Suprapubic skin (tissue), 4 donors: ENCODE measurements around the gene CAPN9. TPM values are rescaled to one million over a fixed set of nuclear protein-coding genes. Genes with fewer than 3 reads are reported as not detected.
A peak's percentile ranks its signal among the peaks of the same experiment; 100 is the strongest.

Source experiments
- DNase-seq, 2 donors: peaks; one replicate each; pipeline ENCODE4 v3.0.0-alpha.2; 2019; ENCODE audit warnings: low spot score in 2 of 2
- H3K27ac ChIP-seq: fragments of 200-600 bp; sonication (generic); one replicate; pipeline ENCODE4 v1.5.1; 2019
- H3K27me3 ChIP-seq: fragments of 200-600 bp; sonication (generic); one replicate; pipeline ENCODE4 v1.5.1; 2019
- H3K36me3 ChIP-seq: fragments of 200-600 bp; sonication (generic); one replicate; pipeline ENCODE4 v1.5.1; 2019
- H3K4me1 ChIP-seq: fragments of 200-600 bp; sonication (generic); one replicate; pipeline ENCODE4 v1.5.1; 2019
- H3K4me3 ChIP-seq: fragments of 200-600 bp; sonication (generic); one replicate; pipeline ENCODE4 v1.5.1; 2019; ENCODE audit warnings: mild to moderate bottlenecking
- H3K9me3 ChIP-seq: fragments of 200-600 bp; sonication (generic); one replicate; pipeline ENCODE4 v1.5.1; 2019
- EP300 ChIP-seq: sonication (generic); formaldehyde crosslinking; IDR thresholded peaks from one replicate; pipeline ENCODE4 v1.6.1; 2017; ENCODE audit warnings: antibody characterized with exemption
- POLR2A ChIP-seq, 2 donors: fragments of 450-650 bp; IDR thresholded peaks; one replicate each; pipeline ENCODE4 v1.6.1; 2017; ENCODE audit warnings: antibody characterized with exemption in 2 of 2, mild to moderate bottlenecking in 2 of 2, moderate library complexity in 2 of 2
- POLR2AphosphoS5 ChIP-seq, 3 donors: sonication (generic); formaldehyde crosslinking; IDR thresholded peaks; one replicate each; pipeline ENCODE4 v1.6.1; 2017; ENCODE audit warnings: antibody characterized with exemption in 3 of 3
- WGBS: methylation state at CpG from one replicate; pipeline ENCODE4 v1.1.5; 2018; 5-methylcytosine and 5-hydroxymethylcytosine counted together
- total RNA-seq, 4 donors: library from RNA; depleted of rRNA; stranded (reverse); fragments of >200 nt; gene quantifications; one replicate each; pipeline ENCODE4 v1.1.0, GENCODE V29; 2016
- TF ChIP-seq, protein P1 (sequence below), 2 donors: fragments of 200-600 bp in 1 of 2; fragments of 450-650 bp in 1 of 2; sonication (generic) in 1 of 2; IDR thresholded peaks; one replicate each; pipeline ENCODE4 v1.5.1; 2016 to 2019; ENCODE audit warnings: antibody characterized with exemption in 2 of 2, mild to moderate bottlenecking in 1 of 2, moderate library complexity in 1 of 2

Gene CAPN9
- total RNA-seq, 4 donors from 2014 or later = 0.48 to 4.2 TPM; not detected in 2

DNA sequence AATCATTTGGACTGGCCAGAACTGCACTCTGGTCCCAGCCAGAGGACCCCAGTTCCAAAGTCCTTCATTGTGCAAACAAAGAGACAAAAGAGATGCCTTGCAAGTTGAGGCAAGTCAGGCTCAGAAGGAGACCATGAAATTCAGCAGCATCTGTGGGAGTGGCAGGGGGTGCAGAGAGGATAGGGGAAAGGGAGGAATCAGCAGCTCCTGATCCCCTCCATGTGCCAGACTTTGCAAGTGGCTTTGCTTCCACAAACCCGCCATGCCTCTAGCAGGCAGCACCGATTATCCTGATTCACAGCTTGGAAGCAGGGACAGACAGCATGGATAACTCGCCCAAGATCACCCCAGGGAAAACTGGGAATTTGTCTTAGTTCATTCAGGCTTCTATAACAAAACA lies 2.1 kb upstream of the CAPN9 start:
- TF ChIP-seq POLR2A (IDR thresholded peaks at IDR 0.05) (no peak), POLR2AphosphoS5 (IDR thresholded peaks at IDR 0.05) (no peak), EP300 (no peak)
- TF ChIP-seq, protein P1, sequence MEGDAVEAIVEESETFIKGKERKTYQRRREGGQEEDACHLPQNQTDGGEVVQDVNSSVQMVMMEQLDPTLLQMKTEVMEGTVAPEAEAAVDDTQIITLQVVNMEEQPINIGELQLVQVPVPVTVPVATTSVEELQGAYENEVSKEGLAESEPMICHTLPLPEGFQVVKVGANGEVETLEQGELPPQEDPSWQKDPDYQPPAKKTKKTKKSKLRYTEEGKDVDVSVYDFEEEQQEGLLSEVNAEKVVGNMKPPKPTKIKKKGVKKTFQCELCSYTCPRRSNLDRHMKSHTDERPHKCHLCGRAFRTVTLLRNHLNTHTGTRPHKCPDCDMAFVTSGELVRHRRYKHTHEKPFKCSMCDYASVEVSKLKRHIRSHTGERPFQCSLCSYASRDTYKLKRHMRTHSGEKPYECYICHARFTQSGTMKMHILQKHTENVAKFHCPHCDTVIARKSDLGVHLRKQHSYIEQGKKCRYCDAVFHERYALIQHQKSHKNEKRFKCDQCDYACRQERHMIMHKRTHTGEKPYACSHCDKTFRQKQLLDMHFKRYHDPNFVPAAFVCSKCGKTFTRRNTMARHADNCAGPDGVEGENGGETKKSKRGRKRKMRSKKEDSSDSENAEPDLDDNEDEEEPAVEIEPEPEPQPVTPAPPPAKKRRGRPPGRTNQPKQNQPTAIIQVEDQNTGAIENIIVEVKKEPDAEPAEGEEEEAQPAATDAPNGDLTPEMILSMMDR (IDR thresholded peaks at IDR 0.05) = no peak
- H3K27me3 ChIP-seq = no peaks in the 10 kb centered on the region
- H3K9me3 ChIP-seq = no peaks in the 10 kb centered on the region
- H3K27ac ChIP-seq = no peak overlapping the region
- 52% methylated on average over 3 of the region's 3 CpGs for WGBS
- H3K36me3 ChIP-seq = no peaks in the 10 kb centered on the region
- H3K4me1 ChIP-seq = no peaks in the 10 kb centered on the region
- DNase-seq = no peak
- no peak overlapping the region for H3K4me3 ChIP-seq

DNA sequence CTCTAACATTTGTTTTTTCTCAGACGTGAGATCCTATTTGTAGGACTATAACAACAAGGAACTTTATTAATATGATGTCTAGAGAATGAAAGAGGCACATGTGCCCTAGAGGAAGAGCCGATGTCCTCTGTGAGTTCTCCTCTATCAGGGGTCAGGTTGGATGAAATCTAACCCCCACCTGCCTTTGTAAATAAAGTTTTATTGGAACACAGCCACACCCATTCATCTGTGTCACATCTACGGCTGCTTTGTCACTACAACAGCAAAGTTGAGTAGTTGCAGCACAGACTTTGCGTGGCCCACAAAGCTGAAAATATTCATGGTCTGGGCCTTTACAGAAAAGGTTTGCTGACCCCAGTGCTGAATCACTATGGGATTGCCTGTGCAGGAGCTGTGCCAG lies 571 bp upstream of the CAPN9 start:
- Histone ChIP-seq H3K27me3 (no peaks in the 10 kb centered on the region), H3K4me1 (no peaks in the 10 kb centered on the region), H3K9me3 (no peaks in the 10 kb centered on the region), H3K4me3 (no peak overlapping the region), H3K36me3 (no peaks in the 10 kb centered on the region), H3K27ac (no peak overlapping the region)
- no peak for DNase-seq
- TF ChIP-seq, protein P1 (IDR thresholded peaks at IDR 0.05) = no peak
- TF ChIP-seq POLR2AphosphoS5 (IDR thresholded peaks at IDR 0.05) = no peak
- no peak for TF ChIP-seq POLR2A (IDR thresholded peaks at IDR 0.05)
- TF ChIP-seq EP300 = no peak
- WGBS = 85% methylated on average over 4 of the region's 4 CpGs

DNA sequence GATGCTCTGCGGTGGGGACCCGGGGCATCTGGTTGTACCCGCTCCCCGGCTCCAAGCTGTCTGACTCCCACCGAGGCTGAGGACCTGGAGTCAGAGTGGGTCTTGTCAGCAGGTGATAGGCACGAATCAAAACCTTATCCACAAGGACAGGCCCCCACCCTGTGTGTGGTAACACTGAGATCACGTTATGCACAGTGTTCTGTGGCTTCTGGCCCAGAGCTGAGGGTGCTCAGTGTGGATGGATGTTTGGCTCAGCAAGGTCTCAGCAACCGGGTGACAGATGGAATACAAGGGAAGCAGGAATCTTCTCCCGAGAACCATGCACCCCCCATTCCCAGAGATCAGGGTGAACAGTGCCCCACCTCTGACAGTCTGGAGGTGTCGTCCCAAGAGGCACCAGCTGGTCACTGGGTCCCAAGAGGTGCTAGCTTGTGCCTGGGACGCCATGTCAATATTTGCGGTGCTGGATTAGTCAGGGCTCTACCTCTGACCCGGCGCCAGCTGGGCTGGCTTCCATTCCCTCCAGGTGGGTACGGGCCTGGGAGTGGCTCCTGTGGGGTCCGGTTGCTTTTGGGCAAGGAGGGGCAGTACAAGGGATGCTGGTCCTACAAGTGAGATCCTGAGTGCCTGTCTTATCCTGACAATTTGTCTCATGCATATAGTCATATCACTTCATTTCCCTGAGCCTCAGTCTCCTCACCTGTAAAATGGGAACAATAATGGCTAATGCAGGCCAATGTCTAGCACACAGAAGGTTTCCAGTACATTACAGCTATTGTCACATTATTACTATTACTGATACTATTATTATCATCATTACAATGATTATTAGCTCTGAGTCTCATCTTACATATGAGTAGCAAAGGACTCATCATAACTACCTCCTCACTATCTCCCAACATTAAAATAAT lies 957 bp downstream of the CAPN9 start:
- DNase-seq = peak in 1 of 2 donors; percentile 62
- Histone ChIP-seq H3K27ac (no peak overlapping the region), H3K4me3 (no peak overlapping the region), H3K27me3 (no peaks in the 10 kb centered on the region), H3K36me3 (no peaks in the 10 kb centered on the region), H3K4me1 (peaks cover 6% of the 10 kb centered on the region), H3K9me3 (no peaks in the 10 kb centered on the region)
- TF ChIP-seq EP300 (no peak), POLR2A (IDR thresholded peaks at IDR 0.05) (no peak), POLR2AphosphoS5 (IDR thresholded peaks at IDR 0.05) (no peak)
- TF ChIP-seq, protein P1 (IDR thresholded peaks at IDR 0.05) = no peak
- 84% methylated on average over 15 of the region's 16 CpGs for WGBS

DNA sequence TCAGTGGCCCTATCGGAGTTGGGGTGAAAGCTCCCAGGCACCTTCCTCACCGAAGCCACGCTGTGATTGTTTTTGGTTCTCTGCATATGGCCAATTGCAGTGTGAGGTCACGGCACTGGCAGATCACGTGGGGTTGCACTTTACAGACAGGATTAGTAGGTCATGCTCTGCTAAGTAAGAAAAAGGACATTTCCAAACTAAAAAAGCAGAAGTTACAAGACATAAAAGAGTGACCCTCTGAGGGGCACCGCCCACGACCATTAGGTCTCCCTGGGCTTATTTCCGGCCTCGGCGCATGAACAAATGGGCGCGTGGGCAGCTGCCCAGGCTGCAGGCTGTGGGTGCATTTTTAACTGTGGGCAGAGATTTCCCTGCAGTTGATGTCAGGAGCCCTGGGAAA lies 2.0 kb downstream of the CAPN9 start:
- no peak for TF ChIP-seq POLR2AphosphoS5 (IDR thresholded peaks at IDR 0.05)
- no peak for TF ChIP-seq POLR2A (IDR thresholded peaks at IDR 0.05)
- TF ChIP-seq EP300 = no peak
- TF ChIP-seq, protein P1 (IDR thresholded peaks at IDR 0.05) = no peak
- H3K4me3 ChIP-seq = no peak overlapping the region
- no peaks in the 10 kb centered on the region for H3K9me3 ChIP-seq
- DNase-seq = no peak
- no peaks in the 10 kb centered on the region for H3K36me3 ChIP-seq
- 82% methylated on average over 12 of the region's 12 CpGs for WGBS
- no peak overlapping the region for H3K27ac ChIP-seq
- peaks cover 12% of the 10 kb centered on the region for H3K4me1 ChIP-seq
- H3K27me3 ChIP-seq = no peaks in the 10 kb centered on the region

DNA sequence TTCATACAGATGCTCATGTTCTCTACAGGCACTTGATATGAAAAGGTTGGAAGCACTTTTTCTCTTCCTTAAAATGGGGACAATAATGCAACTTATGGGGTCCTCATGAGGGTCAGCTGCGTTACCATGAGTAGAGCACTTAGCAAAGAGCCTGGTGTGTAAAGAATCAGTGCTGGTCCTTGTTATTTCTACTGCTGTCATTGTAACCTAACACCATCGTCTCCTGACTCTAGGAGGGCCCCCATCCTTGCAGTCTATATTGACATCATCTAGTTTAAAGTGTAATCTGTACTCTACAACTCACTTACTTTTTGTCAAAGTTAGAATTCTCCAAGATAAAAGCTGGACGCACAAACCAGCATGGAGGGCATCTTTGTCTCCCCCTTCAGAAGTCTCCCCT lies 2.4 kb downstream of the CAPN9 start:
- Histone ChIP-seq H3K36me3 (no peaks in the 10 kb centered on the region), H3K9me3 (no peaks in the 10 kb centered on the region), H3K27ac (no peak overlapping the region), H3K4me3 (no peak overlapping the region), H3K27me3 (no peaks in the 10 kb centered on the region), H3K4me1 (peaks cover 12% of the 10 kb centered on the region)
- TF ChIP-seq, protein P1 (IDR thresholded peaks at IDR 0.05) = no peak
- TF ChIP-seq POLR2AphosphoS5 (IDR thresholded peaks at IDR 0.05) (no peak), EP300 (no peak), POLR2A (IDR thresholded peaks at IDR 0.05) (no peak)
- peak in 1 of 2 donors; percentile 26 for DNase-seq
- WGBS = 80% methylated on average over 3 of the region's 3 CpGs
